ENCODE measurements around the gene EPB41L2. TPM values are rescaled to one million over a fixed set of nuclear protein-coding genes. Genes with fewer than 3 reads are reported as not detected.

EPB41L2 gene
- total RNA-seq, 2 donors from 2014 or later = 99.6 to 110 TPM

DNA sequence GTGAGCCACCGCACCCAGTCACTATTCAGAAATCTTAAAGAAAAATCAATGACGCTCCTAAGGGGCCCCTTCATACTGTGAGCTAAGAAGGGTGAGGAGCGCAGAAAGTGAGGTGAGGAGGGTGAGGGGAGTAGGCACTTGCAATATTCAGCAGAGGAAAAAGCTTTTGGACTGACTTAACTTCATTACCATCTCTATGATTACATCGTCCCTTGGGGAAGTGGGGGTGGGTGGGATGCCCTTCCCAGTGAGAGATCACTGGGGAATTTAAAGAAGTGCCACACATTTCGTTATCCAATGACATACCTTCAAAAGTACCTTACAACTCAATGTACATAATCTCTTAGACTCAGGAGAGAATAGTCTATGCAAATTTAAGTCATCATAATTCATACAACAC lies 189.3 kb downstream of the EPB41L2 start:
- Histone ChIP-seq H3K27ac (no peak overlapping the region), H3K9me3 (no peaks in the 10 kb centered on the region), H3K4me3 (no peak overlapping the region), H3K4me1 (ENCODE audit: control insufficient read depth in 1 of 2, low read depth in 2 of 2) (no peaks in the 10 kb centered on the region), H3K27me3 (replicated peaks; ENCODE audit: insufficient read depth) (no peaks in the 10 kb centered on the region), H3K36me3 (no peaks in the 10 kb centered on the region)
- DNase-seq (ENCODE audit: low spot score) (no peak), ATAC-seq (ENCODE audit: insufficient number of reproducible peaks, low FRiP score, low read depth) (no peak)
- TF ChIP-seq, protein P1, sequence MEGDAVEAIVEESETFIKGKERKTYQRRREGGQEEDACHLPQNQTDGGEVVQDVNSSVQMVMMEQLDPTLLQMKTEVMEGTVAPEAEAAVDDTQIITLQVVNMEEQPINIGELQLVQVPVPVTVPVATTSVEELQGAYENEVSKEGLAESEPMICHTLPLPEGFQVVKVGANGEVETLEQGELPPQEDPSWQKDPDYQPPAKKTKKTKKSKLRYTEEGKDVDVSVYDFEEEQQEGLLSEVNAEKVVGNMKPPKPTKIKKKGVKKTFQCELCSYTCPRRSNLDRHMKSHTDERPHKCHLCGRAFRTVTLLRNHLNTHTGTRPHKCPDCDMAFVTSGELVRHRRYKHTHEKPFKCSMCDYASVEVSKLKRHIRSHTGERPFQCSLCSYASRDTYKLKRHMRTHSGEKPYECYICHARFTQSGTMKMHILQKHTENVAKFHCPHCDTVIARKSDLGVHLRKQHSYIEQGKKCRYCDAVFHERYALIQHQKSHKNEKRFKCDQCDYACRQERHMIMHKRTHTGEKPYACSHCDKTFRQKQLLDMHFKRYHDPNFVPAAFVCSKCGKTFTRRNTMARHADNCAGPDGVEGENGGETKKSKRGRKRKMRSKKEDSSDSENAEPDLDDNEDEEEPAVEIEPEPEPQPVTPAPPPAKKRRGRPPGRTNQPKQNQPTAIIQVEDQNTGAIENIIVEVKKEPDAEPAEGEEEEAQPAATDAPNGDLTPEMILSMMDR (IDR thresholded peaks at IDR 0.05) = no peak

DNA sequence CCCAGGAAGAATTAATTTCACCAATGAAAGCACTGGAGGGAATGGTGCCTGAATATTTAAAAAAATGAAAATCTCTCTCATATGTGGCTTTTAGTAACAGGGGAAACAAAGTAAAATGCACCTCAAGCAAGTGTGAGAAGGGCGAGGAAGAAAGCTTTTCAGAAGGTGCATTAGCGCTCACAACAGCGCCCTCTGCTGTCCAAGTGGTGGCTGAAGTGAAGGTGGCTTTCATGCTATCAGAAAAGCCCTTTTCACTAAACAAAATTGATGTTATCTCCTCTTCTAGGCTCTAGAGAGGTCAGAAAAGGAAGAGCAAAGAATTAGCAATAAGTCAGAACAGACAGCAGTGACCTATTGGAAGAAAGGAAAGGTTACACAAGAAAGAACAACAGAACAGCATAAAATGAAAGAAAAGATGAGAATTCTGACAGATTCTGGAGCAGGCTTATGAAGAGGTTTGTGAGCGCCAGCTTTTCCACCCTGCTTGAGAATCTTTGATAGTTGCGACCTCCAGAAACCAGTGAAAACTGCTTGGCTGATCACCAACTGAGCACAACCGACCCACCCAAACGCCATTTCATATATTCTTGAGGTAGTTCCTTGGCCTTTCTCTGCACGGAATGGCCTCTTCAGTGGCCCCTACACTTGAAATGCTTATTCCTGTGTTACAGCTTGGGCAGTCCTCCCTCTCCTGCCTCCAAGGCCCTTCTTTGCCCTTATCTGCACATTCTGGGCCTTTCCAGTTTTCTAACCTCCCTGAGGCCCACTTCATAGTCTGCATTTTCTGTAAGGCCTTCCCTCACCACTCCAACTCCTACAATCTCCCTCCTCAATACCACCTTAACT lies 190.6 kb downstream of the EPB41L2 start:
- Histone ChIP-seq H3K4me1 (ENCODE audit: control insufficient read depth in 1 of 2, low read depth in 2 of 2) (no peaks in the 10 kb centered on the region), H3K27me3 (replicated peaks; ENCODE audit: insufficient read depth) (no peaks in the 10 kb centered on the region), H3K9me3 (no peaks in the 10 kb centered on the region), H3K27ac (no peak overlapping the region), H3K4me3 (no peak overlapping the region), H3K36me3 (no peaks in the 10 kb centered on the region)
- DNase-seq (ENCODE audit: low spot score) (no peak), ATAC-seq (ENCODE audit: insufficient number of reproducible peaks, low FRiP score, low read depth) (no peak)
- TF ChIP-seq, protein P1 (IDR thresholded peaks at IDR 0.05) = peak; percentile 81

DNA sequence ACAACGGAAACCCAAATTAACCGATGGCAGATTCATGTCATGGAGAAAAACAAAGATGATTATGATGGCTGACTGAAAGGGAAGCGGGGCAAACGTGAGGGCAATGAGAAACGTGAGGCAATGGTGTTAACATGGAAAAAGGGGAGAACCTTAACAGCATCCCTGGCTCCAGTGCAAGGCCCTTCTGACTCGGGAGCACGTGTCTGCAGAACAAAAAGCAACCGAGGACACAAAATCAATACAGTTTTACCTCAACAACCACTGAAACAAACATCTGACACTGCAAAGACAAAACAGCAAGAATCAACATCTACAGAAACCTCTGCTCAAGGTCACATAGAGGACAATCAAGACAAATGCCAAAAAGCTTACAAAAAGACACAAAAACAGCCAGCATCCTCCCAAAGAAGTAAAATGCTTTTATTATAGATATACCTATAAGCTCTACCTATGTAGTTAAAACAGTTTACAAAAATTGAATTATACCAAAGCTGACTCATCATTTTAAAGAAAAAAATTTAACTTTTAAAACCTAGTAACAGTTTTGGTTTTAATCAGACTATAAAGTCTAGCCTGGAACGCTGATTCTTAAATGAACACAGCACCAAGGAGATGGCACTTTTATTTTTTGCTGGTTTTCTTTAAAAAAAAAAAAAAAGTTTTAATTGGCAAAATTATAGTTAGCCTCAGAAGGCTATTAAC lies 192.7 kb downstream of the EPB41L2 start:
- Histone ChIP-seq H3K27ac (no peak overlapping the region), H3K36me3 (no peaks in the 10 kb centered on the region)
- TF ChIP-seq, protein P1 (IDR thresholded peaks at IDR 0.05) = no peak

DNA sequence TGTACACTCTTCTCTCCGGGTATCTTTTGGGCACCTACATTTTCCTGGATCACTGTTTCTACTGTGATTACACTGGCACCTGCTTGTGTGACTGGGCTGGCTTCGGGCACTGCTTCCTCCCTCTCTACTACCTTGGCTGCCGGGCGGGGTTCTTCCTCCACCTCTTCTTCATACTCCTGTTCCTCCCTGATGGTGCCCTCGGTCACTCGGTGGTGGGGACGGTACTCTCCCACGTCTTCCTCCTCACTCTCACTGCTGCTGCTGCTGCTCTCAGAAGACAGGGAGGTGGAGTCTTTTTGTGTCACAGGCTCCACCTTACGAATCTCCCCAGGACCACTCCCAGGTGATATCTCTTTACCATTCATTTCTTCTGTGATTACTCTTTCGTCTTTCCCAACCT lies 193.4 kb downstream of the EPB41L2 start:
- Histone ChIP-seq H3K36me3 (peaks cover 2% of the 10 kb centered on the region), H3K4me1 (ENCODE audit: control insufficient read depth in 1 of 2, low read depth in 2 of 2) (no peaks in the 10 kb centered on the region), H3K27me3 (replicated peaks; ENCODE audit: insufficient read depth) (no peaks in the 10 kb centered on the region), H3K9me3 (no peaks in the 10 kb centered on the region), H3K4me3 (no peak overlapping the region), H3K27ac (no peak overlapping the region)
- ATAC-seq (ENCODE audit: insufficient number of reproducible peaks, low FRiP score, low read depth) (no peak), DNase-seq (ENCODE audit: low spot score) (no peak)
- TF ChIP-seq, protein P1 (IDR thresholded peaks at IDR 0.05) = no peak

More for the DNA sequence above, 192.7 kb downstream of the EPB41L2 start:
- ATAC-seq (ENCODE audit: insufficient number of reproducible peaks, low FRiP score, low read depth) = no peak
- H3K27me3 ChIP-seq (replicated peaks; ENCODE audit: insufficient read depth) = no peaks in the 10 kb centered on the region
- H3K9me3 ChIP-seq = no peaks in the 10 kb centered on the region
- no peak overlapping the region for H3K4me3 ChIP-seq
- no peaks in the 10 kb centered on the region for H3K4me1 ChIP-seq (ENCODE audit: control insufficient read depth in 1 of 2, low read depth in 2 of 2)
- no peak for DNase-seq (ENCODE audit: low spot score)

DNA sequence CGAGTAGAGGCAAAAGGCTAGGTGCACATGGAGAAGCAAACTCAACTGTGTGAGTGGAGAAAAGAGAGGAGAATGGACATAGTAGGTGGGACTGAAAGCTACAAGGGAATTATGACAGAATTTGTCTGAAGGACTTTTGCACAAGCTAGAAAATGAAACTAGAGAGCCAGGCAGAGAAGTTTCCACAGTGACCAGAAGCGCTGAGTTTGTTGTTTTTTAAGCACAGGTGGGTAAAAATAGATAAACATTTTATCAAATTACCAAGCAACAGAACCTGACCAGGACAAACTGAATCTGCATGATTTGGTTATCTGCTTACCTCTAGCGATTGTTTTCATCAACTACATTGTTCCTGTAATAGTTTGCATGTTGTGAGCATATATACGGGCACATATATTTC lies 197.3 kb downstream of the EPB41L2 start:
- ATAC-seq (ENCODE audit: insufficient number of reproducible peaks, low FRiP score, low read depth) = no peak
- Histone ChIP-seq H3K36me3 (peaks cover 7% of the 10 kb centered on the region), H3K27ac (no peak overlapping the region), H3K9me3 (no peaks in the 10 kb centered on the region), H3K4me3 (no peak overlapping the region), H3K27me3 (replicated peaks; ENCODE audit: insufficient read depth) (no peaks in the 10 kb centered on the region), H3K4me1 (ENCODE audit: control insufficient read depth in 1 of 2, low read depth in 2 of 2) (no peaks in the 10 kb centered on the region)
- TF ChIP-seq, protein P1 (IDR thresholded peaks at IDR 0.05) = no peak
- DNase-seq (ENCODE audit: low spot score) = no peak
